ENCODE data around the gene SIGLEC8.

Gene SIGLEC8

DNA sequence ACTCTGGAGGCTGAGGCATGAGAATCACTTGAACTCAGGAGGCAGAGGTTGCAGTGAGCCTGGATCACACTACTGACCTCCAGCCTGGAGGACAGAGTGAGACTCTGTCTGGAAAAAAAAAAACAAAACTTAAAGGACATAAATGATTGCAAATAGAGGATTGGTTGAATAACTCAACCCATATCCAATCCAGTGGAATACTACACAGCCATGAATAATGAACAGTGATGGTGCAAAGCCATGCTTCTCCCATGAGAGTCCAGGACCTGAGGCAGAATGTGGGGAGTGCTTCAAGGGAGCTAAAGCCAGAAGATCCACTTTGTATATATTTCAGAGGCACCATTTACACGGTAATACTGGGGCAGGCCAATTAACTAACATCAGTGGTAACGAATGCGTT, 17.9 kb upstream of the SIGLEC8 start:
- no peaks in the 10 kb centered on the region for H3K36me3 ChIP-seq (ENCODE audit: control insufficient read depth, insufficient read depth, low read length)
- H3K4me3 ChIP-seq (ENCODE audit: insufficient read depth, low read depth, low read length, poor library complexity, severe bottlenecking) = no peak overlapping the region
- H3K9me3 ChIP-seq (ENCODE audit: control insufficient read depth, low read length) = no peaks in the 10 kb centered on the region
- H3K27ac ChIP-seq (ENCODE audit: insufficient read depth, low read length, poor library complexity, severe bottlenecking) = no peak overlapping the region
- DNase-seq = no peak
- H3K4me1 ChIP-seq (ENCODE audit: control insufficient read depth, insufficient read depth, low read length, poor library complexity, severe bottlenecking) = no peaks in the 10 kb centered on the region
- no peaks in the 10 kb centered on the region for H3K27me3 ChIP-seq (replicated peaks; ENCODE audit: control insufficient read depth, insufficient read depth, low read length, poor library complexity, severe bottlenecking)

DNA sequence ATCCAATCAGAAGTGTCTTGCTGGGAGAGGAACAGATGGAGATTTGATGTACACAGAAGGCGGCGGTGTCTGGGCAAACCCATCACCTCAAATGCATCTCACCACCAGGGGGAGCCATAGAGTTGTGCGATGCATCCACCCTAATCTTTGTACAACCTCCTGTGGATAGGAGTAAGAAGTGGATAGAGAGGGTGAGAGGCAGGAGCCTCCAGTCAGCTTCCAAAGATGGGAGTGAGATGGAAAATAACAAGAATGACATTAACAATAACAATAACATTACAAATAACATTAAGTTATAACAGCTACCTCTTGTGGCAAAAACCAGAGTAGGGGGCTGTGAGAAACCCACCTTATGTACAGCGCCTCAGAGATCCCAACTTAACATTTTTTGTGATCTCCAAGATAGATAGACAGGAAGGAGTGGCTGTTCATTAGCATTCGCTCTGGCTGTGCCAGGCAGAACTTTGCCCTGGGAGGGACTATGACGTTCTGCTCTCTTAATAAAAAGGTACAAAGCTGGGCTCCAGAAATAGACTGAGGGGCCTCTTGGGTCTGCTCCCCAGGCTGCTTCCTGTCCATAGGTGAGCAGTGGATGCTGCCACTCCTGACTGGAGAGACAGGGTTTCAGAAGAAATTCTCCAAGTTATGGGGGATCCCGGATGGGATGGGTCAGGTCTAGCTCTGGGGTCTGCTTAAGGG, 14.9 kb upstream of the SIGLEC8 start:
- DNase-seq = peak; percentile 41 to 66 (median 51)

DNA sequence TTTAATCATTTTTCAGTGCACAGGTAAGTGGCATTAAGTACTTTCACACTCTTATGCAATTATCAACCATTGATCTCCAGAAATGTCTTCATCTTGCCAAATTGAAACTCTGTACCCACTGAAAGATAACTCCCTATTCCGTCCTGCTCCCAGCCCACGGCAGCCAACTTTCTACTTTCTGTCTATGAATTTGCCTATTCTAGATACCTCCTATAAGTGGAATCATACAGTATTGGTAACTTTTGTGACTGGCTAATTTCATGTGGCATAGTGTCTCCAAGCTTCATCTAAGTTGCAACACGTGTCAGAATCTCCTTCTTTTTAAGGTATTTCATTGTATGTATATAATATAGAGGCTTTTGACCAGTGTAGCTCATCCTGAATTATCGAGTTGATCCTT, 14.4 kb upstream of the SIGLEC8 start:
- no peaks in the 10 kb centered on the region for H3K9me3 ChIP-seq (ENCODE audit: control insufficient read depth, low read length)
- H3K4me3 ChIP-seq (ENCODE audit: insufficient read depth, low read depth, low read length, poor library complexity, severe bottlenecking) = no peak overlapping the region
- no peaks in the 10 kb centered on the region for H3K4me1 ChIP-seq (ENCODE audit: control insufficient read depth, insufficient read depth, low read length, poor library complexity, severe bottlenecking)
- no peak for DNase-seq
- H3K27ac ChIP-seq (ENCODE audit: insufficient read depth, low read length, poor library complexity, severe bottlenecking) = no peak overlapping the region
- no peaks in the 10 kb centered on the region for H3K36me3 ChIP-seq (ENCODE audit: control insufficient read depth, insufficient read depth, low read length)
- H3K27me3 ChIP-seq (replicated peaks; ENCODE audit: control insufficient read depth, insufficient read depth, low read length, poor library complexity, severe bottlenecking) = no peaks in the 10 kb centered on the region

More for the DNA sequence above, 14.9 kb upstream of the SIGLEC8 start:
- no peaks in the 10 kb centered on the region for H3K27me3 ChIP-seq (replicated peaks; ENCODE audit: control insufficient read depth, insufficient read depth, low read length, poor library complexity, severe bottlenecking)
- no peak overlapping the region for H3K27ac ChIP-seq (ENCODE audit: insufficient read depth, low read length, poor library complexity, severe bottlenecking)
- no peak overlapping the region for H3K4me3 ChIP-seq (ENCODE audit: insufficient read depth, low read depth, low read length, poor library complexity, severe bottlenecking)
- H3K4me1 ChIP-seq (ENCODE audit: control insufficient read depth, insufficient read depth, low read length, poor library complexity, severe bottlenecking) = no peaks in the 10 kb centered on the region
- no peaks in the 10 kb centered on the region for H3K36me3 ChIP-seq (ENCODE audit: control insufficient read depth, insufficient read depth, low read length)
- H3K9me3 ChIP-seq (ENCODE audit: control insufficient read depth, low read length) = no peaks in the 10 kb centered on the region

DNA sequence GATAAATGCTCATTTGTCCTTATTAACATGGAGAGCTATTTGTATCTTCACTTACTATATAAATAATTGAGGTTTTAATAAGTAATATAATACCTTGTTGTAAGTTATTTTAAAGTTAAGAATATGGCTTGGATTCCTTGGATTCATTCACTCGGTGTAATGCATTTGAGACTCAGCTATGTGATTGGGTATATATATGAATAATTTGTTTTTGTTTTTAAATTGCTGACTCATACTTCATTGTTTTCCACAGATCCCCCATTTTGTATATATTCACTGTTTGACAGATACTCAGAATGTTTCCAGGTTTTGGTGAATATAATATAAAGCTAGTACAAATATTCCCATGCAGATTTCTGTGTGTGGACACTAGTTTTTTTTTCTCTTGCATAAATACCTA, 13.3 kb upstream of the SIGLEC8 start:
- H3K27ac ChIP-seq (ENCODE audit: insufficient read depth, low read length, poor library complexity, severe bottlenecking) = no peak overlapping the region
- DNase-seq = no peak
- H3K9me3 ChIP-seq (ENCODE audit: control insufficient read depth, low read length) = no peaks in the 10 kb centered on the region
- no peaks in the 10 kb centered on the region for H3K4me1 ChIP-seq (ENCODE audit: control insufficient read depth, insufficient read depth, low read length, poor library complexity, severe bottlenecking)
- no peaks in the 10 kb centered on the region for H3K36me3 ChIP-seq (ENCODE audit: control insufficient read depth, insufficient read depth, low read length)
- no peaks in the 10 kb centered on the region for H3K27me3 ChIP-seq (replicated peaks; ENCODE audit: control insufficient read depth, insufficient read depth, low read length, poor library complexity, severe bottlenecking)
- H3K4me3 ChIP-seq (ENCODE audit: insufficient read depth, low read depth, low read length, poor library complexity, severe bottlenecking) = no peak overlapping the region

DNA sequence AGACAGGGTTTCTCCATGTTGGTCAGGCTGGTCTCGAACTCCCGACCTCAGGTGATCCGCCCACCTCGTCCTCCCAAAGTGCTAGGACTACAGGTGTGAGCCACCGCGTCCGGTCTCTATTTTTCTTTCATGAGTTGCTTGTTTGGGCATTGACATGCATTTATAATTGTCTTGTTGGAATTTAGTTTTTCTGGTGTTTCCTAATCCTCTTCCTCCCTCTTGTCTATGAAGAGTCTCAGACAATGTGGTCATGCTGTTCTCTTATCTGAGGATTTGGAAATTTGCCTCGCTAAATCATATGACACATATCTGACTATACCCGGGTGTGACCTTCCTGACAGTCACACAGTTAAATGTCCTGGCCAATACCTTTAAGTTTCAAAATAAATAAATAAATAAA, 12.7 kb upstream of the SIGLEC8 start:
- H3K4me1 ChIP-seq (ENCODE audit: control insufficient read depth, insufficient read depth, low read length, poor library complexity, severe bottlenecking) = no peaks in the 10 kb centered on the region
- no peak overlapping the region for H3K27ac ChIP-seq (ENCODE audit: insufficient read depth, low read length, poor library complexity, severe bottlenecking)
- no peak for DNase-seq
- no peak overlapping the region for H3K4me3 ChIP-seq (ENCODE audit: insufficient read depth, low read depth, low read length, poor library complexity, severe bottlenecking)
- H3K36me3 ChIP-seq (ENCODE audit: control insufficient read depth, insufficient read depth, low read length) = no peaks in the 10 kb centered on the region
- no peaks in the 10 kb centered on the region for H3K9me3 ChIP-seq (ENCODE audit: control insufficient read depth, low read length)
- no peaks in the 10 kb centered on the region for H3K27me3 ChIP-seq (replicated peaks; ENCODE audit: control insufficient read depth, insufficient read depth, low read length, poor library complexity, severe bottlenecking)

DNA sequence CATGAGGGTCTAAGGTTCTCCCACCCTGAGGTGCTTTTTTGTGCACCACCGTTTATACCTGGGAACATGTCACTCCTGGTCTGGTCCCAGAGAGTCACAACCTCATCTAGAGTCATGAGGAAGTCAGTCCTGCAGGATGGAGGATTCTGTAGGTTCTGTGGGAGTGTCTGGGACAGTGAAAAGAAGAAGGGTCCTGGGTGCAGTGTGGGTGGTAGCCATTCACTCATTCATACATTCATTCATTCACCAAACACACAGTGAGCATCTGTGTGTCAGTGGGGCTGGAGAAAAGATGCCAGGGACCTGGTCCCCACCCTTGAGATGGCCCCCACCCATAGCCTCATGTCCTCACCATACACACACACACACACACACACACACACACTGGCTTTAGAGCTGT, 11.4 kb upstream of the SIGLEC8 start:
- no peak for DNase-seq
- Histone ChIP-seq H3K27ac (ENCODE audit: insufficient read depth, low read length, poor library complexity, severe bottlenecking) (no peak overlapping the region), H3K9me3 (ENCODE audit: control insufficient read depth, low read length) (no peaks in the 10 kb centered on the region), H3K4me1 (ENCODE audit: control insufficient read depth, insufficient read depth, low read length, poor library complexity, severe bottlenecking) (no peaks in the 10 kb centered on the region), H3K27me3 (replicated peaks; ENCODE audit: control insufficient read depth, insufficient read depth, low read length, poor library complexity, severe bottlenecking) (no peaks in the 10 kb centered on the region), H3K4me3 (ENCODE audit: insufficient read depth, low read depth, low read length, poor library complexity, severe bottlenecking) (no peak overlapping the region), H3K36me3 (ENCODE audit: control insufficient read depth, insufficient read depth, low read length) (no peaks in the 10 kb centered on the region)

DNA sequence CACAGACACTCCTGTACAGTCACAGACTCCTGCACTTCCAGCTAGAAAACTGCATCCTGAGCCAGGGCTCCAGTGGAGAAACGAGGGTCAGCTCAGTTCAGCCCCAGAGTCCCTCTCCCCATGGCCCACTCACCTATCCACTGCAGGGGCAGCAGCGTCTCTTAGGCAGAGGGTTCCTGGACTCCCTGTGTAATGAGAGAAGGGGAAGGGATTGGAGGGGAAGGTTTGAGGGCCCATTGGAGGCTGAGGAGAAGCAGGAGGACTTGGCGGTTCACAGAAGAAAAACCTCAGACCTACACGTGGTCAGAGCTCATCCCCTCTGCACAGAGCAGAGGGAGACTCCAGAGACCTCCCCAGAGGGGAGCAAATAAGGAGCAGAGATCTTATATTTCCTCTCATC, 10.9 kb upstream of the SIGLEC8 start:
- Histone ChIP-seq H3K9me3 (ENCODE audit: control insufficient read depth, low read length) (no peaks in the 10 kb centered on the region), H3K36me3 (ENCODE audit: control insufficient read depth, insufficient read depth, low read length) (no peaks in the 10 kb centered on the region), H3K4me1 (ENCODE audit: control insufficient read depth, insufficient read depth, low read length, poor library complexity, severe bottlenecking) (no peaks in the 10 kb centered on the region), H3K4me3 (ENCODE audit: insufficient read depth, low read depth, low read length, poor library complexity, severe bottlenecking) (no peak overlapping the region), H3K27ac (ENCODE audit: insufficient read depth, low read length, poor library complexity, severe bottlenecking) (no peak overlapping the region), H3K27me3 (replicated peaks; ENCODE audit: control insufficient read depth, insufficient read depth, low read length, poor library complexity, severe bottlenecking) (no peaks in the 10 kb centered on the region)
- no peak for DNase-seq

DNA sequence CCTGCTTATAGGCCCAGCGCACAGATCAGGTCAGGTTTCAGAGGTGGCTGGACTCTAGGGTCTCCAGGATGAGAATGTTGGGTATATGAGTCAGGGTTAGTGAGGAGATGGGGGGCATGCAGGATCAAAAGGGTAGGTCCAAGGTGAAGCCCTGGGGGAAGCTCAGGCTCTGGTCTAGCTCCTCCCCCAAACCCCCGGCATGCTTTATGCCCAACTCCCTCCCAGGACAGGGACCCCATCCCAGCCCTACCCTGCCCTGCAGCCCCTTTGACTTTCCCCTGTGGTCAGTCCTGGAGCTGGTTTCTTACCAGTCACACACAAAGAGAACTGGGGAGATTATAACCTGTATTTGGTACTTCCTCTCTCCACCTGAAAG, 10.3 kb upstream of the SIGLEC8 start:
- no peaks in the 10 kb centered on the region for H3K36me3 ChIP-seq (ENCODE audit: control insufficient read depth, insufficient read depth, low read length)
- DNase-seq = no peak
- no peaks in the 10 kb centered on the region for H3K4me1 ChIP-seq (ENCODE audit: control insufficient read depth, insufficient read depth, low read length, poor library complexity, severe bottlenecking)
- H3K27me3 ChIP-seq (replicated peaks; ENCODE audit: control insufficient read depth, insufficient read depth, low read length, poor library complexity, severe bottlenecking) = no peaks in the 10 kb centered on the region
- no peaks in the 10 kb centered on the region for H3K9me3 ChIP-seq (ENCODE audit: control insufficient read depth, low read length)
- H3K4me3 ChIP-seq (ENCODE audit: insufficient read depth, low read depth, low read length, poor library complexity, severe bottlenecking) = no peak overlapping the region
- no peak overlapping the region for H3K27ac ChIP-seq (ENCODE audit: insufficient read depth, low read length, poor library complexity, severe bottlenecking)

DNA sequence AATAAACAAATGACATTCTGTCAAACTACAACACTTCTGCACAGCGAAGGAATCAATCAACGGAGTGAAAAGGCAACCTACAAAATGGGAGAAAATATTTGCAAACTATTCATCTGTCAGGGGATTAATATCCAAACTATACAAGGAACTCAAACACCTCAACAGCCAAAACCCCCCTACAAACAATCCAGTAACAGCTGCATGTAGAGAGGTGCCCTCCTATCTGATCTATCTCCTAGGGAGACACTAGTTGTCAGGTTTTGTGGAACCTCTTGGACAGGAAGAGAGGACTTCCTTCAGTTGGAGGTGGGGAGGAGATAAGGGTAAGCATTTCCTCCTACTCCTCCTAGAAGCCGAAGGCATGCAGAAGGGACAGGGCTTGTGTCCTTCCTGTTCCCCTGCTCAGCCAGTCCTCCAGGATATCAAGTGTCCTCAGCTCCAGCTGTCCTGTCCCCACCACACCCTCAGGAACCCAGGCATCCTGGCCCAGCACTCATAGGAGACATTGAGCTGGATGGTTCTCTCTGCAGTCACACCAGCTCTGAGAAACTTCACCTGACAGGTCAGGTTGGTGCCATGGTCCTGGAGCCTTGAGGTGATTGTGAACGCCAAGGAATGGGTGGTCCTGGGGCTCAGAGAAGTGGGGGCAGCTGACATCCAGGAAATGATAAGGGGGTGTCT, 9.8 kb upstream of the SIGLEC8 start:
- Histone ChIP-seq H3K4me1 (ENCODE audit: control insufficient read depth, insufficient read depth, low read length, poor library complexity, severe bottlenecking) (no peaks in the 10 kb centered on the region), H3K27me3 (replicated peaks; ENCODE audit: control insufficient read depth, insufficient read depth, low read length, poor library complexity, severe bottlenecking) (no peaks in the 10 kb centered on the region), H3K27ac (ENCODE audit: insufficient read depth, low read length, poor library complexity, severe bottlenecking) (no peak overlapping the region), H3K36me3 (ENCODE audit: control insufficient read depth, insufficient read depth, low read length) (no peaks in the 10 kb centered on the region), H3K4me3 (ENCODE audit: insufficient read depth, low read depth, low read length, poor library complexity, severe bottlenecking) (no peak overlapping the region), H3K9me3 (ENCODE audit: control insufficient read depth, low read length) (no peaks in the 10 kb centered on the region)
- DNase-seq = no peak

DNA sequence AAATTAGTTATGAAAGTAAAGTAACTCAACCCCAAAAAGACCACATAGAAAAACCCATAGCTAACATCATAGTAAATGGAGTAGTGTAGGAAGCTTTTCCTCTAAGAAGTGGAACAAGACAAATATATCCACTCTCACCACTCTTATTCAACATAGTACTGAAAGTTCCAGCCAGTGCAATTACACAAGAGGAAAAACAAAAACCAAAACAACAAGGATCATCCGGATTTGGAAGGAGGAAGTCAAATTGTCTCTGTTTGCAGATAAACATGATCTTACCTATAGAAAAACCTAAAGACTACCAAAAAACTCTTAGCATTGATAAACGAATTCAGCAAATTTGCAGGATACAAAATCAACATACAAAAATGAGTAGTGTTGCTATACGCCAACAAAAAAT, 8.5 kb upstream of the SIGLEC8 start:
- H3K4me3 ChIP-seq (ENCODE audit: insufficient read depth, low read depth, low read length, poor library complexity, severe bottlenecking) = no peak overlapping the region
- no peak for DNase-seq
- no peak overlapping the region for H3K27ac ChIP-seq (ENCODE audit: insufficient read depth, low read length, poor library complexity, severe bottlenecking)
- H3K4me1 ChIP-seq (ENCODE audit: control insufficient read depth, insufficient read depth, low read length, poor library complexity, severe bottlenecking) = no peaks in the 10 kb centered on the region
- peaks cover 10% of the 10 kb centered on the region for H3K27me3 ChIP-seq (replicated peaks; ENCODE audit: control insufficient read depth, insufficient read depth, low read length, poor library complexity, severe bottlenecking)
- H3K9me3 ChIP-seq (ENCODE audit: control insufficient read depth, low read length) = no peaks in the 10 kb centered on the region
- H3K36me3 ChIP-seq (ENCODE audit: control insufficient read depth, insufficient read depth, low read length) = no peaks in the 10 kb centered on the region
